Measurements from ENCODE around the gene HDHD3. TPM values are rescaled to one million over a fixed set of nuclear protein-coding genes. Genes with fewer than 3 reads are reported as not detected.

HDHD3 gene, protein sequence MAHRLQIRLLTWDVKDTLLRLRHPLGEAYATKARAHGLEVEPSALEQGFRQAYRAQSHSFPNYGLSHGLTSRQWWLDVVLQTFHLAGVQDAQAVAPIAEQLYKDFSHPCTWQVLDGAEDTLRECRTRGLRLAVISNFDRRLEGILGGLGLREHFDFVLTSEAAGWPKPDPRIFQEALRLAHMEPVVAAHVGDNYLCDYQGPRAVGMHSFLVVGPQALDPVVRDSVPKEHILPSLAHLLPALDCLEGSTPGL
- total RNA-seq (2022; extraction: Qiagen RNA extraction; ENCODE audit: low read depth), result 19.4 to 29.8 TPM (median 24.5 TPM) in 5 replicates

DNA sequence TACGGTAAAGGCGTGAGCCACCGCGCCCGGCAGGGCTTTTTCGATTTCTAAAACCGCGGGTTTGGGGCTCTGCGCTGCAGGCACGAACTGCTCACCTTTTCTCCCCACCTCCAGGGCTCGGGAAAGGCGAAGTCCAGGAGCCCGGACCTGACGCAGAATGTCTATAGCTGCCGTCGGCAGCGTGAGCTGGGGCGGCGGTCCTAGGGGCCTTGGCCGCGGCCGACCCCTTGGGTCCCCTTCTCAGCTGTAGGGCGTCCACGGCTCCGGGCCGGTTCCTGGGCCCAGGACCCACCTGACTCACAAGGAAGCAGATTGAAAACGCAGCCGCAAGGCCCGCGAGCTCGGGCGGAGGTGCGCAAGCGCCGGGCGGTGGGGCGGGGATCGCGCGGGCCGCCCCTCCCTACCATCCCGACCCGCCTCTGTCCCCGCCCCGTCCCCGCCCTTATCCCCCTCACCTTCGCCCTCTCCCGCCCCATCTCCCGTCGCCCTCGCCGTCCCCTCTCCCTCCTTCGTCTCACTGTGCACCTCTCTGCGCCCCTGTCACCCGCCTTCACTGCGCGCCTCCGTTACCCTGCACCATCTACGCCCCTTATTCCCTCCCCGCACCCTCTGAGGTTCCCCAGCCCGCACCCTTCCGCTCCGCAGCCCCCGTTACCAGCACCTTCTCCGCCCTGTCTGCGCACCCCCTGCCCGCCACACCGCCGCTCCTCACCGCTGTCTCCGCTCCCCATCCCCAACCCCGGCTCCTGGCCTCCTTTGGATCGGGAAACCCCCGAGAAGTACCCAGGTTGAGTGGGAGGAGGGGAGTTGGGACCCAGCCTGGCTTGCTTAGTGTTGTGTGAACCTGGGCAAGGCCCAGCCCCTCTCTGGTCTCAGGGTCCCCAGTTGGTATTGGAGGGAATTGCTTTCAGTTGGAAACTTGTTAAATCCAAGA lies at the start of gene HDHD3:
TSS of gene HDHD3 (minus strand) at position 353 of the 934 bp plus-strand sequence. CDS start 2,632 bp downstream, outside the sequence.

DNA sequence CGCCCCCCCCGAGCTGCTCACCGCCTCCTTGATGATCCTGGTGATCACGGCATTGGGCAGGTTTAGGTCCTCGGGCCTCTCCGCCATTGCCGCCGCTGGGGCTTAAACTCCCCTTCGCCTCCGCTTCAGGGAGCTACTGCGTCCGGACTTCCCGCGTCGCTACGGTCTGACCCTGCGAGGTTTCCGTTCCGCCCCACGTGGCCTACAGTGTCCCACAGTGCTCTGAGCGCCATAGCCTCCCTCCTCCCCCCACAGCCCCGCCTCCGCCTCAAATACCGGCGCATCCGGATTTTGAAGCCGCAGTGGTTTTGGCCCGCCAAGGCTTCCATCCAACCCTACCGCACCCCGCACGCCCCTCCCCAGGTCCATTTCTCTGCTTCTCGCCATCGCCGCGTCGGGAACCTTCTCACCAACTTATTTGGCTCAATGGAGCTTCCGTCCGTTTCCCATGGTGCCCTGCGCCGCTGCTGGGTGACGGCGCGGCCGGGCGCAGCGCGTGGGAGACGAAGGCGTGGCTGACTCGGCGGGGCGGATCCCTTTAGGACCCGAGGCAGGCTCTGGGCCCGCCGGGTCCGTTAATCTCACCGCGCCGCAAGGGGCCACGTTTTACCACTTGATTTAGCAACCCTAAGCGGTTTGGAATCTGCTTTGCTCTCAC lies 33.5 kb upstream of the HDHD3 start, which contains the start of the genes C9orf43 and POLE3:
TSS of gene C9orf43 (plus strand) at position 541 of the 658 bp plus-strand sequence. CDS start 2,747 bp downstream, outside the sequence.
TSS of gene POLE3 (minus strand) at position 469 of the 658 bp plus-strand sequence. CDS start at position 87, 382 bp downstream.

DNA sequence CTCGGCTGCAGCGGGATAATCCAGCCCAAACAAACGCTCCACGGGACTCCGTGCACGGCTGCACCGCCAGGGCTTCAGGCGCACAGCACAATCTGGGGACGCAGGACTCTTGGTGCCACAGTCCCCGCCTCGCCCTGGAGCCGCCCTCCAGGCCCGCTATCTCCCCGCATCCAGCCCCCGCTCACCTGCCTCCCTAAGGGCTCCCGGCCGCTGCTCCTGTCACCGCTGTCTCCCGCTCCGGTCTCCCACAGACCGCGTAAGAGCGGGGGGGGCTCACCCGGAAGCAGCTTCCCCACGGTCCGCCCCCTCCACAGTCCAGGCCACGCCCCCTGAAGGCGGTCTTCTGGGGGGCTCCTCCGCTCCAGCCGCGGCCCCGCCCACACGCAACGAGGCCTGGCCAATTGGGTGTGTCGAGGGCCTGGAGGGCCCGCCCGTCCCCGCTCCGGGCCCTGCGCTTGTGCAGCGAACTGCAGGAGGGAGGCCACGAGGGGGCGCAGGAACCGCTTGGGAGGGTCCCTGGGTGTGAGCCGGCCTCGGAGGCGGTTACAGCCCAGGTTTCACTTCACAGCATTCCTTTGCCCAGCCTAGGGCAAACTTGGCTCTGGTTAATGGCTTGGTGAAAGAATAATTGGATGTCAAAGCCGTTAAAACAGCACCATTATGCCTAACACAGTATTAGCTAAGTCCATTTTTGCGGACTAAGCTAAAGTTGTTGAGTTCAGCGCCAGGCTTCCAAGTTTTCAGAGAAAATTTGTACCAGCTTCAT lies 24.4 kb upstream of the HDHD3 start, which contains the start of gene ALAD:
TSS of gene ALAD (minus strand) at position 258 of the 766 bp plus-strand sequence. CDS start 7,725 bp downstream, outside the sequence.

DNA sequence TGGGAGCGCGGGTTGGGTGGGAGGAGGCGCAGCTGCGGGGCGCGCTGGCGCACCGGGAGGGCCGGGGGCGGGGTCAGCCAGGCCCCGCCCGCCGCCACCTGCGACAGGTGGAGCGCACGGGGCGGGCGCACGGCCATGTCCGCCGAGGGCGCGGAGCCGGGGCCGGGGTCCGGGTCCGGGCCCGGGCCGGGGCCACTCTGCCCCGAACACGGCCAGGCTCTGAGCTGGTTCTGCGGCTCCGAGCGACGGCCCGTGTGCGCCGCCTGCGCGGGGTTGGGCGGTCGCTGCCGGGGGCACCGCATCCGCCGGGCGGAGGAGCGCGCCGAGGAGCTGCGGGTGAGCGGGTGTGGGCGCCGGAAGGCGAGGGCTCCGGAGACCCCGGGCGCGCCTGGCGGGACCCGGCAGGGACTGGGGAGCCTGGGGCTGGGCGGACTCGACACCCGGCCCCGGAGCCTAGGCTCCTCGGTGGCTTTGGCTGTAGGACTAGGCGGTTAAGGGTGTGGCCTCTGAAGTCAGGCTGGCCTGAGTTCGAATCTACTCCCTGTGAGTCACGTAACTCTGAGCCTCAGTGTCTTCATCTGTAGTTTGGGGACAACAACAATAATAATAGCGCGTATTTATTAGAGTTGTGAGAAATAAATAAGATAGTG lies 27.2 kb downstream of the HDHD3 start, which contains the start of gene BSPRY:
TSS of gene BSPRY (plus strand) at position 97 of the 650 bp plus-strand sequence. CDS start at position 136, 39 bp downstream.

DNA sequence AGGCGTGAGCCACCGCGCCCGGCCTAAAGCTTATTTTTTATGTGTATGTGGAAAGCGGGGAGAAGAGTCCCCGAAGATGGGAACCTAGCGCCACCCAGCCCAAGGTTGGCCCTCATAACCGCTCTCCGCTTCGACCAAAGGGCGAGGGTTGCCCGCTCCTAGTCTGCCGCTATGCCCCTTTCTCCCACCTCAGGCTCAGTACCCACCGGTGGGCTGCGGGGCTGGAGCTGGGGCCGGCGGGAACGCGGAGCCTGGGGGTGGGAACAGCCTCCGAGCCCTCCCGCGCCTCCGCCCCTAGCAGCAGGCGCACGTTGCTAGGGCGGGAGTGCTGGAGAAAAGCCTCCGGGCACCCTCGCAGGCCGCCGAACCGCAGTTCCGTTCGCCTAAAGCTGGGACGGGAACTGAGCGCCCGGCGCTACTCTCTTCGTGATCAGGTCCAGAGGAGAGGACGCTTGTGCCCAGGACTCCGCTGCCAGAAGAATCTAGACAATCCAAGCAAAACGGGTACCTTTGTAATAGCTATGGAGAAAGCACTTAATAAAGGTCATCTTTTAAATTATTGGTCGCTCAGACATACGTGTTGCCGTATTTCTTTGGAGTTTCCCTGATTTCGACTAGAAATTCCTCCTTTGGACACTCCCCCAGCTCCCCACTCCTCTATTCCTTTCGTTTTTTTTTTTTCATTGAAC lies 36.6 kb downstream of the HDHD3 start, which contains the start of gene WDR31:
TSS of gene WDR31 (minus strand) at position 265 of the 689 bp plus-strand sequence. CDS start 8,253 bp downstream, outside the sequence.

Other genes starting within 250 kb of the HDHD3 start
- 6.2 to 8.1 TPM (median 7.8 TPM) in 5 replicates for gene SLC31A2, start 226.0 kb downstream of the HDHD3 start, total RNA-seq (2022; extraction: Qiagen RNA extraction; ENCODE audit: low read depth)
- 16.9 to 19.9 TPM (median 17.9 TPM) in 5 replicates for gene FKBP15, start 155.7 kb downstream of the HDHD3 start, total RNA-seq (2022; extraction: Qiagen RNA extraction; ENCODE audit: low read depth)
- 20.5 to 25.5 TPM (median 21.3 TPM) in 5 replicates for gene SLC31A1, start 155.4 kb downstream of the HDHD3 start, total RNA-seq (2022; extraction: Qiagen RNA extraction; ENCODE audit: low read depth)
- gene CDC26, start 101.4 kb downstream of the HDHD3 start, total RNA-seq (2022; extraction: Qiagen RNA extraction; ENCODE audit: low read depth), result 50.4 to 66.9 TPM (median 53.5 TPM) in 5 replicates
- 59.0 to 62.8 TPM (median 60.4 TPM) in 5 replicates for gene PRPF4, start 101.3 kb downstream of the HDHD3 start, total RNA-seq (2022; extraction: Qiagen RNA extraction; ENCODE audit: low read depth)
- not detected in 5 replicates for gene RNF183, start 73.6 kb downstream of the HDHD3 start, total RNA-seq (2022; extraction: Qiagen RNA extraction; ENCODE audit: low read depth)
- gene WDR31, start 36.7 kb downstream of the HDHD3 start, total RNA-seq (2022; extraction: Qiagen RNA extraction; ENCODE audit: low read depth), result 0.64 to 1.4 TPM (median 1.2 TPM) in 5 replicates
- 0.06 to 0.12 TPM (median 0.07 TPM) in 3 of 5 replicates, not detected in the others for gene BSPRY, start 27.4 kb downstream of the HDHD3 start, total RNA-seq (2022; extraction: Qiagen RNA extraction; ENCODE audit: low read depth)
- gene ALAD, start 24.3 kb upstream of the HDHD3 start, total RNA-seq (2022; extraction: Qiagen RNA extraction; ENCODE audit: low read depth), result 13.7 to 17.1 TPM (median 16.4 TPM) in 5 replicates
- 103 to 128 TPM (median 120 TPM) in 5 replicates for gene POLE3, start 33.7 kb upstream of the HDHD3 start, total RNA-seq (2022; extraction: Qiagen RNA extraction; ENCODE audit: low read depth)
- gene C9orf43, start 33.8 kb upstream of the HDHD3 start, total RNA-seq (2022; extraction: Qiagen RNA extraction; ENCODE audit: low read depth), result 0.45 to 0.86 TPM (median 0.60 TPM) in 5 replicates
- gene RGS3, start 86.7 kb upstream of the HDHD3 start, total RNA-seq (2022; extraction: Qiagen RNA extraction; ENCODE audit: low read depth), result 23.7 to 30.1 TPM (median 26.3 TPM) in 5 replicates

All from A549 treated with CpdA at 1 μM for 4 hours (cell line).